Measurements from ENCODE around the gene NSMCE3.

The NSMCE3 gene

GRCh38 chr15:29305556-29305955 lies 35.9 kb upstream of the NSMCE3 start:
- ChIA-PET POLR2A (no interaction called here), CTCF (no interaction called here)
- no peak for DNase-seq (ENCODE audit: low read depth, low spot score)
- H3K4me3 ChIP-seq (ENCODE audit: low read depth, low read length) = no peak overlapping the region
- no peak for TF ChIP-seq CTCF (IDR thresholded peaks at IDR 0.05; ENCODE audit: insufficient read depth, low read length, missing control alignments)

GRCh38 chr15:29302871-29303270 lies 33.2 kb upstream of the NSMCE3 start:
- CTCF ChIA-PET = interaction anchor here (1.1 kb wide), 1 partner anchor 163 kb away, joined by 4 read pairs; no protein-coding TSS in a partner anchor
- TF ChIP-seq CTCF (IDR thresholded peaks at IDR 0.05; ENCODE audit: insufficient read depth, low read length, missing control alignments) = no peak
- no peak for DNase-seq (ENCODE audit: low read depth, low spot score)
- POLR2A ChIA-PET = no interaction called here
- no peak overlapping the region for H3K4me3 ChIP-seq (ENCODE audit: low read depth, low read length)

- POLR2A ChIA-PET = no interaction called here
- no peak for DNase-seq (ENCODE audit: low read depth, low spot score)
- CTCF ChIA-PET = no interaction called here
- no peak for TF ChIP-seq CTCF (IDR thresholded peaks at IDR 0.05; ENCODE audit: insufficient read depth, low read length, missing control alignments)
- H3K4me3 ChIP-seq (ENCODE audit: low read depth, low read length) = no peak overlapping the region
These were observed 30.2 kb upstream of the NSMCE3 start for GRCh38 chr15:29299784-29300183.

- ChIA-PET CTCF (no interaction called here), POLR2A (no interaction called here)
- no peak for DNase-seq (ENCODE audit: low read depth, low spot score)
- no peak for TF ChIP-seq CTCF (IDR thresholded peaks at IDR 0.05; ENCODE audit: insufficient read depth, low read length, missing control alignments)
- H3K4me3 ChIP-seq (ENCODE audit: low read depth, low read length) = no peak overlapping the region
These were observed 29.7 kb upstream of the NSMCE3 start for GRCh38 chr15:29299331-29299730.

- TF ChIP-seq CTCF (IDR thresholded peaks at IDR 0.05; ENCODE audit: insufficient read depth, low read length, missing control alignments) = no peak
- no peak overlapping the region for H3K4me3 ChIP-seq (ENCODE audit: low read depth, low read length)
- ChIA-PET POLR2A (no interaction called here), CTCF (no interaction called here)
- no peak for DNase-seq (ENCODE audit: low read depth, low spot score)
These were observed 25.2 kb upstream of the NSMCE3 start for GRCh38 chr15:29294732-29295325.

- ChIA-PET CTCF (no interaction called here), POLR2A (no interaction called here)
- DNase-seq (ENCODE audit: low read depth, low spot score) = no peak
- no peak for TF ChIP-seq CTCF (IDR thresholded peaks at IDR 0.05; ENCODE audit: insufficient read depth, low read length, missing control alignments)
- H3K4me3 ChIP-seq (ENCODE audit: low read depth, low read length) = no peak overlapping the region
These were observed 21.6 kb upstream of the NSMCE3 start for GRCh38 chr15:29291067-29291845.

Data from AG04449 (cell line).